Iris pigment epithelial cell (primary cell): ENCODE results near the gene PI16.

Source experiments
- DNase-seq: peaks from one replicate; pipeline ENCODE4 v3.0.0-alpha.2; 2011; ENCODE audit warnings: low read depth

PI16 gene, protein sequence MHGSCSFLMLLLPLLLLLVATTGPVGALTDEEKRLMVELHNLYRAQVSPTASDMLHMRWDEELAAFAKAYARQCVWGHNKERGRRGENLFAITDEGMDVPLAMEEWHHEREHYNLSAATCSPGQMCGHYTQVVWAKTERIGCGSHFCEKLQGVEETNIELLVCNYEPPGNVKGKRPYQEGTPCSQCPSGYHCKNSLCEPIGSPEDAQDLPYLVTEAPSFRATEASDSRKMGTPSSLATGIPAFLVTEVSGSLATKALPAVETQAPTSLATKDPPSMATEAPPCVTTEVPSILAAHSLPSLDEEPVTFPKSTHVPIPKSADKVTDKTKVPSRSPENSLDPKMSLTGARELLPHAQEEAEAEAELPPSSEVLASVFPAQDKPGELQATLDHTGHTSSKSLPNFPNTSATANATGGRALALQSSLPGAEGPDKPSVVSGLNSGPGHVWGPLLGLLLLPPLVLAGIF

DNA sequence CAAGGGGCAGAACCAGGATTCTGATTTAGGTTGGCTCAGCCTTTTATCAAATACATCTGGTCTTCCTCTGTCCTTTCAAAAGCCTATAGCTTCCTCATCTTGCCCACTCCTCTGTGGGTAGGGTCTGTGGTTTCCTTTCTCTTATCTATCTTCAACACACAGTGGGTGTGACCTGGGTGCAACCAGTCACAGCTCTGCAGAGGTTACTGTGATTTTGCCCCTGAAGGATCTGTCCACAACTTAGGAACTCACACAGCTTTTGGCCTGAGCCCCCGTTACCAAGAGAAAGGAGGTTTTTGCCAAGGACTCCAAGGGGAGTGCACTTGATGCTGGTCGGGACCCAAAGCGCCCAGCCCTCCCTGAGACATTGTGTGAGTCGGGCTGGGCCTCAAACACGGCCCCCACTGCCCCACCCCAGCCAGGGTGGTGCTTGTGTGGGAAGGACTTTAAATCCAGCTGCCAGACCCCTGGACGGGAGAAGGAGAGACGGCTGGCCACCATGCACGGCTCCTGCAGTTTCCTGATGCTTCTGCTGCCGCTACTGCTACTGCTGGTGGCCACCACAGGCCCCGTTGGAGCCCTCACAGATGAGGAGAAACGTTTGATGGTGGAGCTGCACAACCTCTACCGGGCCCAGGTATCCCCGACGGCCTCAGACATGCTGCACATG, at the start of gene PI16:
Gene PI16 (plus strand): TSS at position 477 of the 670 bp plus-strand sequence. CDS start 23 bp downstream, at position 500.
- no peak for DNase-seq

DNA sequence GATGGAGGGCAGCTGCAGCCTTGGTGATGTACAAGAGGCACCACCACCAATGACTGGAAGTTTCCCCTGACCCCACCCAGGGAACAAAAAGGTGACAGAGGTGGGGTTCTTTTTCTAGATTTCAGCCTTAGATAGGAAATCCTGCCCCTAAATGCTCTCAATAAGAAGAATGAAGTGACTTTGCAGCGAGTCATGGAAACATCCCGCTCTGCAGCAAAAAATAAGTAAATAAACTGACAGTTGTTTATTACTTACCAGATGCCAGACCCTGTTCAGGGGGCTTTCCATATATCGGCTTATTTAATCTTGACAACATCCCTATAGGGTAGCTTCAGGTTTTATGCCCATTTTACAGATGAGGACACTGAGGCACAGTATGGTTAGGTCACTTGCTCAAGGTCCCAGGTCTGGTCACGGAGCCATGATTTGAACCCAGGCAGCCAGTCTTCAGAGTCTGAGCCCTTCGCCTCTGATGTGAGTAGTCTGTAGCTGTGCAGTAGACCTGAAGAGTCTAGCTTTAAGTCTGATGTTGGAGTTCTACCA, 49.6 kb upstream of the PI16 start:
- no peak for DNase-seq

DNA sequence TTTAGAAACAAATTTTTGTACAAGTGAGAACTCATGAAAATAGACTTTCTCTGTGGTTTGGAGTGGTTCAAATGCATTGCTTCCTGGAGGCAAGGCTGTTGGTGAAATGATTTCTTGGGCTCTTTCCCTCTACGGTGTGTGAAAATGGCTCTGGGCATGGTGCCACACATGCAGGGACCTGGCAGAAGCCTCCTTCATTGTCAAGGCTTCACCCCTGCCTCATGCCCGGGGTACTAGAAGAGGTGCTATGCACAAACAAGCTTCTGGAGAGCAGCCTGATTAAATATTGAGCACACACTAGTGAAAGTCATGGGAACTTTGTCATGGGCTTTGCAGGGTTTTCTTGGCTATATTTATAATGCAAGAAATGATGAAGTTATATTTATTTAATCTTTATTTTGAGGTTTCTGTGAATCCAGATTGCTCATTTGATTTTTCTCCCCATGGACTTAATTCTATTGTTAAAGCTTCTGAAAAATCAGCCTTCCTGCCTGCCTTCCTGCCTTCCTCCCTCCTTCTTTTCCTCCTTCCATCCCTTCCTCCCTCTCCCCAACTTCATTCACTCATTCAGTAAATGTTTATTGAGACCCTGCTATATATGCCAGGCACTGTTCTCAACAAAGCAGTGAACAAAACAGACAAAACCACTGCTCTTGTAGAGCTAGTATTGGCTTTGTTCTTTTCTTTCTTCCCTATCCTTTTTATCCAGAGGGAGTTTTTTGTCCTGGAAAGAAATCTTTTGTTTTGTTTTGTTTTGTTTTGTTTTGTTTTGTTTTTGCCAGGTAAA, 47.8 kb upstream of the PI16 start:
- no peak for DNase-seq

DNA sequence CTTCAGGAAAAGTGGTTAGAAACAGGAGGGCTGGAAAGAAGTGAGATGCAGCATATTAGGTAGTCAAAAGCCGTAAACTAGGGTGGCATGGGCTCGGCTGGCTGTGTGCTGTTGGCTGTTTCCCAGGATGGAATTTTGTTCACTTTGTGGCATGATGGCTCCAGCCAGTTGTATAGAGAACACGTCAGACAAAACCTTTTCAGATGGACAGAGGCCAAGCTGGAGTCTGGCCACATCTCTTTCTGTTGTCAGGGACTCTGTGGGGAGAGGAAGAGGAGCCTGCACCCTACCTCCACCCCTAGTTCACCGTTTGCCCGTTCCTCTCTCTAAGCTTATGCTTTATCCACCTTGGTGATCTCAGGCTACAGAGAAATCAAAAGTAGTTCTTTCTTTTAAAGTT, 46.8 kb upstream of the PI16 start:
- DNase-seq = peak; percentile 62

DNA sequence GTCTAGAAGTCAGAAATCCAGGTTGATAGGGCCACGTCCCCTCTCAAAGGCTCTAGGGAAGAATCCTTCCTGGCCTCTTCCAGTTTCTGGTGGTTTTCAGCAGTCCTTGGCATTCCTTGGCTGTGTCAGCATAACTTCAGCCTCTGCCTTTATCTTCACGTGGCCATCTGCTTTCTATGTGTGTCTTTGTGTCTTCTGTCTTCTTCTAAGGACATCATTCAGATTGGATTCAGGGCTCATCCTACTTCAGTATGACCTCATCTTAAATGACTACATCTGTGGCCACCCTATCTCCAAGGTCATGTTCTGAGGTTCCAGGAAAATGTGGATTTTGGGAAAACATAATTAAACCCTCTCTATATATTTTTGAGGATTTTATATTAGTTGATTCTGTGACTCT, 45.8 kb upstream of the PI16 start:
- DNase-seq = no peak

DNA sequence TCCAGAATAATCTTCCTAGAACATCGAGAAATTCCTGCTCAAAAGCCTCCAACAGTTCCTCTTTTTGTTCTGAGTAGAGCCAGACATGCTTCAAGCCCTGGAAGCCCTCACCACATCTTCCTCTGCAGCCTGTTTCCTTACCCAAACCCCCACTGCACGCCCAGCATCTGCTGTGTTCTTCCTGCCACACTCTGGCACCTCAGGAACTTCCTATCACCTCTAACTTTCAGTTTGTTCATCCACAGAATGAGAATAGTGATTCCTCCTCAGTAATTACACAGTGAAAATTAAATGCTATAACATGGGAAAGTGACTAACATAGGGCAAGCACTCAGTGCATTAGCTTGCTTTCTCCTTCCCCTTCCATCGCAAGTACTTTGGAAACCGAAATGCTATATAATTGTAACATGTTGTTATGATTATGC, 42.5 kb upstream of the PI16 start:
- DNase-seq = no peak

DNA sequence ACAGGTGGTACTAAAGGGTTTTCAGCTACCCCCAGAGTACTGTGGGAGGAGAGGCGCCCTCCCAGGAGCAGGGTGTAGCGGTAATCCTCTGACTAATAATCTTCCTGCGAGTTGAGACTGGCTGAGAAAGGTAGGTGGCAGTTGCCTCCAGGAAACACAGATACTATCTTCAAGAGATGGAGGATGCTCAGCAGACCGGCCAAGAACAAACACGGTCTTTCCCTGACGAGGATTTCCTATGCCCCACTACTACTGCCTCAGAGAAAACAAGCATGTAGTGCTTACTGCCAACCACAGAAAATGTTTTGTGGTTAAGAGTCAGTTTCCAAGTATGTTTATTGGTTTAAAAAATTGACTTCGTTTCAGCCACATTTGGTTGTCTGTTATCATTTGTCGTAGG, 42.0 kb upstream of the PI16 start:
- peak; percentile 95 for DNase-seq

DNA sequence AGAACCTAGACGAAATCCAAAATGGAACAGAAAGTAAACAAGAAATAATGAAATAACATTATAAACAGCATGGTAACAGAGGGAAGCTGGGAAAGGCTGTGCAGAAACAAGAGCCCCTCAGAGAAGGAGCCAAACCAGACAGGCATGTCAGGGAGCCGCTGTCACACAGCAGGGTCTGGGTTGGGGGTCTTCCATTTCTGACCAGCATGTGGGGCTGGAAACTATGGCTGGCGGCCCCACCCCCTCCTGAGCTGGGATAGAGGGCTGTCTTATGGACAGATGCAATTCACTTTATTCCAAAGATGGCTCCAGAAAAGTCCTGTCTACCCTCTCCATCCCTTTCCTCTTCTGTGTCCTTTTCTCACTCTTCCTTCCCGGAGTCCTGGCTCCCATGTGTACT, 41.5 kb upstream of the PI16 start:
- no peak for DNase-seq

DNA sequence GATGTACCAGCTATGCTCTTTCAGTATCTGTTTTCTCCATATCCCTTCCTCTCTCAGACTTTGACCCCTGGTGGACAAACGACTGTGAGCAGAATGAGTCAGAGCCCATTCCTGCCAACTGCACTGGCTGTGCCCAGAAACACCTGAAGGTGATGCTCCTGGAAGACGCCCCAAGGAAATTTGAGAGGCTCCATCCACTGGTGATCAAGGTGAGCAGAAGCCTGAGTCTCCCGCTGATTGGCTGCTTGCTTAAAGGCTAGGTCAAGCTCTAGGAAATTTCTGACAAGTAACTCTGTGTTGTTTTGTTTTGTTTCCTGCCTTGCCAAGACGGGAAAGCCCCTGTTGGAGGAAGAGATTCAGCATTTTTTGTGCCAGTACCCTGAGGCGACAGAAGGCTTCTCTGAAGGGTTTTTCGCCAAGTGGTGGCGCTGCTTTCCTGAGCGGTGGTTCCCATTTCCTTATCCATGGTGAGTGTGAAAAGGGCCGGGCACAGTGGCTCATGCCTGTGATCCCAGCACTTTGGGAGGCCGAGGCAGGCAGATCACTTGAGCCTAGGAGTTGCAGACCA, 40.2 kb upstream of the PI16 start:
- DNase-seq = peak; percentile 48

DNA sequence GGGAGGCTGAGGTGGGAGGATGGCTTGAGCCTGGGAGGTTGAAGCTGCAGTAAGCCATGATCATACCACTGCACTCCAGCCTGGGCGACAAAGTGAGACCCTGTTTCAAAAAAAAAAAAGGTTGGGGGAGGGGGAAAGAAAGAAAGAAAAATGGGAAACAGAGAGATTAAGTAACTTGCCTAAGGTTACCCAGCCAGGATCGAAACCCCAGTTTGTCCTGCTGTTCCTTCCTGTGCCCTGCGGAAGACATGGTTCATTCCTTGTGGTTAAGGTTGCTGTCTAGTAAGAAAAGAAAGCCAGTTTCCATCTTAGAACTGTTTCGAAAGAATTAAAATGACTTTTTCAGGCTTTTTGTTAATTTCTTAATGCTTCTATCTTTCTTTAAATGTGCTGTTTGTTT, 38.9 kb upstream of the PI16 start:
- no peak for DNase-seq

DNA sequence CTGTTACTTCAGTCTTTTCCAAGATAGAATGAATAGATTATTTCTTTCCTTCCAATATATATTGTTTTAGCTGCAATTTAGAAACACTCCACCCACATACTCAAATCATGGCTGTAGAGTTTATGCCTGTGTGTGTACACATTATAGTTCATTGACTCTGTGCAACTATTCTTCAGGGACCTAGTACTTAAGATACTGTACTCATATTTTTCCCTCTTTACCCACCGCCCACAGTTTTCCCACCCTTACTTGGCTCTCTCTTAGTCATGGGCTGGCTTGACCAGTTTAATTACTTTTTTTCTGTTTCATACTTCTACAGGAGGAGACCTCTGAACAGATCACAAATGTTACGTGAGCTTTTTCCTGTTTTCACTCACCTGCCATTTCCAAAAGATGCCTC, 38.4 kb upstream of the PI16 start:
- DNase-seq = no peak

DNA sequence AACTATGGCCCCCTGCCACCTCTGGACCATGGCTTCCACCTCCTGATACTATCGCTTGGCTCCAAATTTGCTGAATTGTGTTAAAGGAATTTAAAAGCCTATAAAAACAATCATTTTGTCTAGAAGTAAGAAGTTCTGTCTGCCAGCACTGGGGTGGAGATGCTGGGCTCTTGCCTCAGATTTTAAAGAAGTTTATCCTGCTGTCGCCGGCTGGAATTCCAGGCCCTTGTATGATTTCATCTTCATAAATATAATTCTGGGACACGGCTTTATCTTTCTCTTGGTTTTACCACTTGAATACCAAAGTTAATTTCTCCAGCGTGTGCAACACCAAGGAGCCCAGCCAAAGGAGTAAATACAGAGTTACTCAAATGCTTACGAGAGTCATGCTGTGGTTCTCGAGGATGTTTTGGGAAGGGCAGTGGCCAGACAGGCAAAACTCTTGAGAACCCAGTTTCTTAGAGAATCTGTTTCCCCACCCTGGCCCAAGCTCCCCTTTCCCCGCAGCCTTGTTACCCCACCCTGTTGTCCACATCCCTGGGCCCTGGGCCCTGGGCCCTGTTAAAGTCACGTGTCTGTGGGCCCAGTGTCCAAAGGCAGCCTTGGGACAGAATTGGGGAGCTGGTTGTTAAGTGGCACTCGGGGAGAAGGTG, 36.9 kb upstream of the PI16 start:
- peak; percentile 65 for DNase-seq

DNA sequence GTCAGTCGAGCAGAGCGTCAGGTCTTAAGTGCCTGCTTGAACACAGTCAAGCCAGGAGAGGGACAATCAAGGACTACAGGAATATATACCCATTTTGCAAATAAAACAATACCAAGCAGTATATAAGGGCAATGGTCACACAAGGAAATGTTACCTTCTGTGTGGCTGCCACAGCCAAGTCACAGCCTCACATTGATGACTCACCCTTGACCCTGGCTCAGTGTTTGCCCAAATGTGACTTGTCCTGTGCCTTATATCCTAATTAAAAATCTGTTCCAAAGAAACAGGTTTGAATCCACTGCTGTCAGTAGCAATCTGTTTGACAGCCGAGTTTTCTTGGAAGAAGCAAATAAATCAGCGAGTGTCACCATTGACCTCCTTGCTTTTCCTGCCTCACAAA, 34.5 kb upstream of the PI16 start:
- DNase-seq = no peak

DNA sequence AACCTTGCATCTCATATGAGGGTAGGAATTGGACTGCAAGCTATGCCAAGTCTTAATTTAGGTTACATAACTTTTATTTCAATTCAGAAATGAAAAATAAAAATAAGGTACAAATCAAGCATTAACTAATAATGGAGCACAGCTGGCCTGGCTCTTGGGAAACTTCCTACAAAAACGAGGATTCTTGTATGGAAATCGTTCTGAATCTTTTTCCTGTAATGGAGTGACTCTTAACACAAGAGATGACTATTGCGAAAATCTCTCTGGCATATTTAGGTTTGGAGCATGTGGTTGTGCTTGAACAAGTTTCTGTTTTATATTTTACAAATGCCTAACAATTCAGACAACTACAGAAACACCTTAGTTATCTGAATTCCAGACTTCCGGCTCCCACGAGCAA, 34.0 kb upstream of the PI16 start:
- peak; percentile 40 for DNase-seq

DNA sequence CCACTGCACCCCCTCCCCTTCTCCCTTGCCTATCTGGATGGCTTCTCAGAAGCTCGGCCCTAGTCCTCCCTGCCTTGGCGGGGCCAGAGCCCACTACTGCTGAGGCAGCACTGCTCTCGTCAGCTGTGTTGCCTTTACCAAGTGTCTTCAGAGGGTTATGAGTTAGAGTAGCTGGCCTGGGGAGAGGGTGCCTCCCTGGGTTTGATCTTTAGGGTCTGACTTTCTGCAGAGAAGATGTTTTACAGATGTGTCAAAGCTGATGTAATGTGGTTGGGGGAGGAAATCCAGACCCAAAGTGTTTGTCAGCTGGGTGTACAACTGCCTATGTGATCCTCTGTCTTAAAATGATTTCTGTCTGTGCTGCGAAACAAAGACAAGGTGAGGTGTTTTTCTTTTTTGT, 30.4 kb upstream of the PI16 start:
- DNase-seq = no peak

DNA sequence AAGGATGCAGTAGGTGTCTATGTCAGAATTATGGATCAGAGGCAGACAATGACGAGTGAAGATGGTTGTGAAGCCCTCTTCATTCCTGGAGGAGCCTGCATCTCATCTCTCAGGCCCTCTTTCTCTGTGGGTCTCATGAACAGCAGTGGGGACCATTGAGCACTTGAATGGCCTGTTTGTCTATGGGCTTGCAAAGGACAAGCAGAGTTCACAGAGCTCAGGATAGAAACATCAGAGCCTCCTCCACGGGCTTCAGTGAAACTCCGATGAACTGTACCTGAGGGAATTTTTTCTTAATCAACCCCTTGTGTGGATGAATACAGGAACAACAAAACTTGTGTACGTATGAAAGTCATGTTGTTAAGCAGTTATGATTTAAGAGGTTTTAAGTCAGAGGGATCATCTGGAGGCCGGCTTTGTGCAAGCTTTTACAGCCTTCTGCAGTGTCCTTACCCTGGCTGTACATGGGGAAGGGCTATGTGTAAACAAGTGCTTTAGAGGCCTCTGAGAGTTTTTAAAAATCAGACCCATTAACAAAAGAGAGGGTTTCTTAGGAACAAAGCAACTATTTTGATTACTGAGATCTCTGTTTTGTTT, 29.7 kb upstream of the PI16 start:
- DNase-seq = no peak

DNA sequence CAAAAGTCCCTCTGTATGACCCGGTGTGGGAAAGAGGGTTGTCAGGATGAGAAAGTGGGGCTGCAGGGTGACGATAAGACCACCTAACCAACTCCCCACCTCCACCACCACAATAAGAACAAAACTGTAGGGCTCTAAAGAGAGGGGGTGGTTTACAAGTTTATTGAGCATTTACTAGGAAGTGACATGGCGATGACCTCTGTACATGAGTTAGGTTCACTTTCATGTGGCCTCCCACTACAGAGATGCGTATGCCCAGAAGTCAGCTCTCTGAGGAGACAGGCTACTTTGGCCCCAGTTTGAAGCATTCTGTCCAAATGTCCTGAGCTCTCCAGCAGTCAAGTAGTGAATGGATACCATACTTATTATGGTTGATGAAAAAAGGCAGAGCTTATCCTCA, 28.7 kb upstream of the PI16 start:
- DNase-seq = no peak

DNA sequence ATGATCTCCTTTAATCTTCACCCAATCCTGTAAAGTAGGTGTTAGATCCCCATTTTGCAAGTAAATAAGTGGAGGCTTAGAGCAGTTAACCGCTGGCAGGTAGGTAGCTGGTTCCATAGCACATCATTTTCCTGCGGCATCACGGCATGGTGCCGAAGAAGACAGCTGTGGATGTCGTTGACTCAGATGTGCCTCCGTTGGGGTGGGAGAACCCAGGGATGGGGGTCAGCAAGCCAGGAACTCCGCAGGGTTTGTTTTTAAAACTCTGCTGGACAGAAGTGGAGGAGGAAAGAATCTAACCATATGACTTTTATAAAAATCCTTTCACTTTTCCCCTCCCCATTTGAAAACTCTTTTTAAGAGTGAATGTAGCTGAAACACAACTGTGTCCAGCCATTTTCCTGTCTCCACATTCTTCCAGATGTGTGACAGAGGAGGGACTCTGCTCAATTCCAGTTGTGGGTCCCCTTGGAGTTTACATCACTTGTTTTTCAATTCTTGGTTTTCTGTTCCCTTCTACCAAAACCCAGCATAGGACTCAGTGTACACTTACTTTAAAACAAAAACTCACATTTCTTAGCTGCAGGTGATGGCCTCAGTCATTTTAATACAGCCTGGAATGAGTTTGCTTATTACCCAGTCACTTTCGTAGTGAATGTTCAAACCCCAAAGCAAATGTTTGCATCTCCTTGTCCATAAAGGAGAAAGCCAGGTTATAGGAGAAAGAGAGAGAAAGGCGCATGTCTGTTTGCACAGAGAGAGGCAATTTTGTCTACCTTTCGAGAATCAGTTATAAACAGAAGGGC, 27.6 kb upstream of the PI16 start:
- no peak for DNase-seq

DNA sequence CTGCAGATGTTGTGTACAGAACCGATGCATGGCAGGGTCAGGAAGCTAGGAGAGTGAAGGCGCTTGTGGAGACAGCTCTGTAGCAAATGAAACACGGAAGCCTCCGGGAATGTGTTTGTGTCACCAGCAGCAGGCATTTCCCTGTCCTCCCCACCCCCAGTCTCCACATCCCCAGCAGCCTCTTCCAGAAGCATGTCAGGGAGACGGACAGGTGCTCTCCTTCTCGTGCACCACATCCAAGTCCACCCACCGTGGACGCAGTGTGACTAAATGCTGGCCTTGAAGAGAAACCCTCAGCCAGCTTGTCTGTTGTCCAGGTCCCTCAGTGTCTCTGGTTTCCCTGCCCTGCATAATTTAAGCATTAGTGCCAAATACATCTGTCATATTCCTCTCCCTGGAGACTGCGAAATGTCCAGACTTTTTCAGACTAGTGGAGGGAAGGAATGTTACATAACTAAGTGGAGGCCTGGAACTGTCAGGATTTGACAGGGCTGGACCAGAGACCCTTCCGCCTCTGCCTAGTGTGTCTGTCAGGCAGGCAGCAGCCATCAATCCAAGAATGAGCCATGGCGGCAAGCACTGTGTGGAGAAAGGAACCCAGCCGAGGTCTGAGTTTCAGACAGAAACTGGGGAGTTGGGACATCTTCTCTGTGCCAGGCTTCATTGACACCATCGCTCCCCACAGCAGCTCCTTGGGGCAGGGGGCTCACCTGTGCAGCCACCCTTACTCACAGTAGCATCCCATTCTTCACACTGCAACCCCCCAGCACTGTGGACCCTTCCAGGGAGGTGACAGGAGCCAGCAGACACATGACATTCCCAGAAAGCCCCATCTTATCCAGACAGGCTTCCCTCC, 26.6 kb upstream of the PI16 start:
- DNase-seq = peak; percentile 50
